ENCODE measurements around the gene TMEM132D.
A peak's percentile ranks its signal among the peaks of the same experiment; 100 is the strongest.
"Not testable (repeated sequence)": the region's sequence is repeated elsewhere in the genome, so short reads cannot be mapped to it uniquely, and the experiment has no call there.

The TMEM132D gene

DNA sequence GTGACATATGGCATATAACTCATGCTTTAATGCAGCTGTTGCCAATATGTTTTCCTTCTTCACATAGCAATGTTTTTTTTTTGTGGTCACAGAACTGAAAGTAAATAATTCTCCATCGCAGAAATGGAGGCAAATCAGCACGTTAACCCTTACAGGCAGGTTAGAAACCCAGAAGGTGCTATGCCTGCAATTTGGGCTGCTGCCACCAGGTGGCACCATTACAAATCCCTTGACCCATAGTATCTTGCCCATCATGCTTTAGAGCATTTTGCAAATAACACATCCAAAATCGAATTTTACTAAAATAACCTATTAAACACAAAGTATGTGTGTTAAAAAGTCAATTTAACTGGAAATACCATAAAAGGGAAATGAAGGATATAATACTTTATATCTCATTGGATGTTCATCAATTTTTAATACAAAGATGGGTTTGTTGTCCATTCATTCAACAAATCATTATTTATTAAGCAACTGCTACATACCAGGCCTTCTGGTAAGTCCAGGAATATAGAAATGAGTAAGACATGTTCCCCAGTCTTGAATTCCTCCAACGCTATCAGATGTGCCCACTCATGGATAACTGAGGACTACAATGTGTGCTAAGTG lies 710.5 kb downstream of the TMEM132D start:
- TF ChIP-seq, protein P1, sequence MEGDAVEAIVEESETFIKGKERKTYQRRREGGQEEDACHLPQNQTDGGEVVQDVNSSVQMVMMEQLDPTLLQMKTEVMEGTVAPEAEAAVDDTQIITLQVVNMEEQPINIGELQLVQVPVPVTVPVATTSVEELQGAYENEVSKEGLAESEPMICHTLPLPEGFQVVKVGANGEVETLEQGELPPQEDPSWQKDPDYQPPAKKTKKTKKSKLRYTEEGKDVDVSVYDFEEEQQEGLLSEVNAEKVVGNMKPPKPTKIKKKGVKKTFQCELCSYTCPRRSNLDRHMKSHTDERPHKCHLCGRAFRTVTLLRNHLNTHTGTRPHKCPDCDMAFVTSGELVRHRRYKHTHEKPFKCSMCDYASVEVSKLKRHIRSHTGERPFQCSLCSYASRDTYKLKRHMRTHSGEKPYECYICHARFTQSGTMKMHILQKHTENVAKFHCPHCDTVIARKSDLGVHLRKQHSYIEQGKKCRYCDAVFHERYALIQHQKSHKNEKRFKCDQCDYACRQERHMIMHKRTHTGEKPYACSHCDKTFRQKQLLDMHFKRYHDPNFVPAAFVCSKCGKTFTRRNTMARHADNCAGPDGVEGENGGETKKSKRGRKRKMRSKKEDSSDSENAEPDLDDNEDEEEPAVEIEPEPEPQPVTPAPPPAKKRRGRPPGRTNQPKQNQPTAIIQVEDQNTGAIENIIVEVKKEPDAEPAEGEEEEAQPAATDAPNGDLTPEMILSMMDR (IDR thresholded peaks at IDR 0.05; ENCODE audit: low read depth, low read length): peak; percentile 60
- DNase-seq (ENCODE audit: low read depth in 2 of 2): peak in 1 of 2 donors; percentile 9
- H3K4me3 ChIP-seq (replicated peaks in 1 of 2; ENCODE audit: low read depth in 2 of 2, low read length in 2 of 2): no peak overlapping the region

DNA sequence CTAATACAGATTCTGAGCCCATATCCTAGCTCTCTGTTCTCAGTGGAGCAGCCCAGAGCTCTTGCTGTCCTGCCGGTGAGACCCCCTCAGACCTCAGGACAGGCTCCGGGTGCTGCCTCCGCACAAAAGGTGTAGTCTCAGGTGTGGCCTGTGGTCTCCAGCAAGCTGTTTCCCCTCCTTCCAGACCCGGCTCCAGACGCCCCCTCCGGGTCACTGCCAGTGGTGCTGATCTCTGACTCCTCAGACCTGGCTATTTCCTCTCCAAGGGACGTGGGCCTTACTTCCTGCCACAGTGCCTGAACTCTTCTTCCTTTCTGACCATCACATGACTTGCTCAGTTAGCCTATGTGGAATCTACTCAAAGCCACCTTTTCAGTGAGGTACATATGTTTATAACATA lies 713.0 kb downstream of the TMEM132D start:
- DNase-seq (ENCODE audit: low read depth in 2 of 2): no peak
- TF ChIP-seq, protein P1 (IDR thresholded peaks at IDR 0.05; ENCODE audit: low read depth, low read length): no peak
- no peak overlapping the region for H3K4me3 ChIP-seq (replicated peaks in 1 of 2; ENCODE audit: low read depth in 2 of 2, low read length in 2 of 2)

DNA sequence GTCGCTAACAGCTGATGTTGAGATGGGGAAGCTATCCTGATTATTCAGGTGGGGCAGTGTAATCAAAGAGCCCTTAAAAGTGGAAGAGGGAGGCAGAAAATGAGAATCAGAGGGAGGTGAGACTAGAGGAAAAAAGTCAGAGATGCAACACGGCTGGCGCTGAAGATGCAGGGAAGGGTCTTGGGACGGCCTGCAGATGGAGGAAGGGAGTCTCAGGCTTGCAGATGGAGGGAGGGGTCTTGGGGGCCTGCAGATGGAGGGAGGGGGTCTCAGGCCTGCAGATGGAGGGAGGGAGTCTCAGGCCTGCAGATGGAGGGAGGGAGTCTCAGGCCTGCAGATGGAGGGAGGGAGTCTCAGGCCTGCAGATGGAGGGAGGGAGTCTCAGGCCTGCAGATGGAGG lies 713.9 kb downstream of the TMEM132D start:
- DNase-seq (ENCODE audit: low read depth in 2 of 2); H3K4me3 ChIP-seq (replicated peaks in 1 of 2; ENCODE audit: low read depth in 2 of 2, low read length in 2 of 2): not testable (repeated sequence)

DNA sequence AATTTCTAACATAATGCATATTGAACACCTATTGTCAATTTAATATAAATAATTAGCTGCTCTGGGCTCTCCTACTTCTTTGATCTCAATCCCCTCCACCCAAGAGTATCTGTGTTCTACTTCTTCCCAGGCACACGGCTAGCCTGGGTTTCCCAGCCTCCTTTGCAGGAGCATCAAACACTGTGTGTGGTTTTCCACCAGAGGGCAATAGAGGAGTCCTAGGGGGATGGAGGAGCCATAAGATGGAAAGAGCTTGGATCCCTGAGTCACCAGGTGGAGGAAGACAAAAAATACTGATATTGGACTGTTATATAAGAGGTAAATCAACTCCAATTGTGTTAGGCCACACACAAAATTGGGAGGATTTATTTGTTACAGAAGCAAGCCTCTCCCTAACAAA lies 716.9 kb downstream of the TMEM132D start:
- TF ChIP-seq, protein P1 (IDR thresholded peaks at IDR 0.05; ENCODE audit: low read depth, low read length): no peak
- DNase-seq (ENCODE audit: low read depth in 2 of 2): no peak
- H3K4me3 ChIP-seq (replicated peaks in 1 of 2; ENCODE audit: low read depth in 2 of 2, low read length in 2 of 2): no peak overlapping the region

DNA sequence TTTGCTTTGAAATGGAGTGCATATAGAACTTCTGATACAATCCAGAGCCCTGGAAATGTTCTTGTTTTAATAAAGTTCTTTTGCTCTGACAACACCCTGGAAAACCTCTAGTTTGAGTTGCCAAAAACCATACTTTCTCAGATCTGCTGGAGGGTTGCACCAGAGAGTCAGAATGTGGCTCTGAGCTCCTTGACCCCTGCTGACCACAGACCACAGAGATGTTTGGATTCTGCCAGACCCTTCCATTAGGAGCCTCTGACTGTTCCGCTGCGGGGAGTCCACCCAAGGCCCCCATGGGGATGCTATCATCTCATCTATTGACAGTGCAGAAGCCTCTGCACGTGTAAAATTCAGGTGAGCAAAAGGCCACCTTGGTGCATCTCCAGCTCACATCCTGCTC lies 718.0 kb downstream of the TMEM132D start:
- H3K4me3 ChIP-seq (replicated peaks in 1 of 2; ENCODE audit: low read depth in 2 of 2, low read length in 2 of 2): no peak overlapping the region
- TF ChIP-seq, protein P1 (IDR thresholded peaks at IDR 0.05; ENCODE audit: low read depth, low read length): no peak
- DNase-seq (ENCODE audit: low read depth in 2 of 2): no peak

DNA sequence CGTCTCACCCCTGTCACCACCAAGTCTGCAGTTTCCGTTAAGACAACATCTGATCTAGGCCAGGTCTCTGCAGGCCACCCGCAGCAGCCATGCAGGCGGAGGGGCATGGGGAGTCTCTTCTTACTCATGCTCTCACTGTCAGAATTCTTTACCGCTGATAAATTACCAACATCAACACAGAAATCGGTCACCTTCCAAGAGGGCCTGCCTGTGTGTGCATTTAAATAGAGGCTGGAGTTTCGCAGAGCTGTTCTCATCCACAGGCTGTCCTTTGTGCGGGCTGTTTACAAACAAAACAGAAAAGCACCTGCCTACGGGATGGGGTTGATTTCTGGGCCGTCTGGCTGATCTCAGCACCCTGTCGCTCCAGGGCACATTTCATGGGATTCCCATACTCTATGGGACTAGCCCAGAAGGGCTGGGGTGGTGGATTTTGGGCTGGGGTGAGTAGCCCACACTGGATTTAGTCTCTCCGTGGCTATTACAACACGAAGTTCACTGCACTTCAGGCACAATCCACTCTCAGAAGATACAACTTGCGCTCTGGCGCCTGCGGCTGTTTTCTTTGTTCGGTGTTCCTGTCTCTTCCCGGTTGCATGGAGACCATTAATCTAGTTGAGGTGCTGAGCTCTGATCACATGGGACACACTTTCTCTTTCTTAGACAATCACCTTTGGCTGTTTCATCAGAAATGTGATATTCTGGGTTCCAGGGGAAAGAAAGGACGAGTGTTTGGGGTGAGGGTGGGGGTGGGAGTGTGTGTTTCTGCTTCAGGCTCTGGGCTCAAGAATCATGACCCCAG lies 719.5 kb downstream of the TMEM132D start:
- TF ChIP-seq, protein P1 (IDR thresholded peaks at IDR 0.05; ENCODE audit: low read depth, low read length): no peak
- H3K4me3 ChIP-seq (replicated peaks in 1 of 2; ENCODE audit: low read depth in 2 of 2, low read length in 2 of 2): no peak overlapping the region
- DNase-seq (ENCODE audit: low read depth in 2 of 2): no peak

DNA sequence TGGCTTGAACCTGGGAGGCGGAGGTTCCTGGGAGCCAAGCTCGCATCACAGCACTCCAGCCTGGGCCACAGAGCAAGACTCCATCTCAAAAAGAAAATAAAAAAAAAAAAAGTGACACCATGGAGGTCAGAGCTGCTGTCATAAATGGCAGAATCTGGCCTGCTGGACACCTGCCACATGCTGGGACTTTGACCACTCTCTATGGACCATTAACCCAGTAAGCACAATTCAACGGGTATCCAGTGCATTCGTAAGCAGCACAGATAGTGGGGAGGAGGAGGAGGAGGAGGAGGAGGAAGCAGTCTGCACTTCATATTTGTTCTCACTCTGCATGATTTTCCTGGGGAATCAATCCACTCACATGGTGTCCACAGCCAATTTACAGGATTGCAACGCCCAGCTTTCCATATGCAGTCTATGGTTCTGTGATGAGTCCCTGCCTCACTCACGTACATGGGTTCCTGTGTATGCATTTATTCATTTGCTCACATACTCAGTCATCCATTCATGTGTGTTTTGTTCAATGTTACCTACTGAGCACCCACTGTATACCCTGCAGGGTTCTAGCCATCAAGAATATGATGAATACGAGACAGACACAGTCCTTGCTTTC lies 723.8 kb downstream of the TMEM132D start:
- TF ChIP-seq, protein P1 (IDR thresholded peaks at IDR 0.05; ENCODE audit: low read depth, low read length): no peak
- DNase-seq (ENCODE audit: low read depth in 2 of 2): no peak
- no peak overlapping the region for H3K4me3 ChIP-seq (replicated peaks in 1 of 2; ENCODE audit: low read depth in 2 of 2, low read length in 2 of 2)
